ENCODE measurements around the gene DNAJA3.

The DNAJA3 gene

GRCh38 chr16:4420505-4421105, 5.1 kb upstream of the DNAJA3 start:
- H3K27ac ChIP-seq = no peak overlapping the region
- no peak for TF ChIP-seq CTCF (conservative IDR thresholded peaks at IDR 0.05)

GRCh38 chr16:4426021-4426684, 485 bp downstream of the DNAJA3 start:
- H3K27ac ChIP-seq = peak overlapping the region; percentile 89
- no peak for TF ChIP-seq CTCF (conservative IDR thresholded peaks at IDR 0.05)

- no peak for TF ChIP-seq CTCF (conservative IDR thresholded peaks at IDR 0.05)
These were observed 1.2 kb downstream of the DNAJA3 start for GRCh38 chr16:4426722-4427372.

DNA sequence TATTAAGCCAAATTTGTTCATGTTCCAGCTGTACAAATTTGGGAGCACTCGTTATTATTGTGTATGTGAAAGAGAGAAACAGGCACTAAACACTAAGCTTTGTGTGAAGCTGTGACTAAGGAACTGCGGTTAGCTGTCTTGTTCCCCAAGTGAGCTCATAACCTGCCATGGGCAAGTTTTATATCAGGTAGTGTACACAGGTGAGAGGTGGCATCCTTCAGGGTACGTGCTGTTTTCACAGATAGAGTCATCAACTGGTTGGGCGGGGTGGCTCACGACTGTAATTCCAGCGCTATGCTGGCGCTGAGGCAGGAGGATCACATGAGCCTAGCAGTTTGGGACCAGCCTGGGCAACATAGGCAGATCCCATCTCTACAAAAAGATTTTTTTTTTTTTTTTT, 2.8 kb downstream of the DNAJA3 start:
- no peak for TF ChIP-seq CTCF (conservative IDR thresholded peaks at IDR 0.05)
- H3K27ac ChIP-seq = no peak overlapping the region

More at GRCh38 chr16:4426722-4427372, 1.2 kb downstream of the DNAJA3 start:
- peak overlapping the region; percentile 89 for H3K27ac ChIP-seq

DNA sequence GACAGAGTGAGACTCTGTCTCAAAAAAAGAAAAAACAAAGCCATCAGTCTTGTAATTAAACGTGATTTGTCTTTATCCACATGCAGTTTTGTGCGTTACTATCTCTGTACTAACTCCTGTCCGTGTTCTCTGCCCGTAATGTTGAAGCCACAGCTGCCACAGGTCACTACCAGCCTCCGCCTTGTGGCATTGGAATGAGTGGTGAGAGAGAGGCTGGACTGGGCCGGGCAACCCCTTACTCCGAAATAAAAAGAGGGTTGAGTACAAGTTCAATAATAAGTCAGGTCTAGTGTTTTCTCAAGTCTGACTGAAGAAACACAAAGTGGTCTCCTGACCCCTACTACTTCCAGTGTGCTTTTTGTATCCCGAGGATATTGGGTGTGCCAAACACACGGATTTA, 5.4 kb downstream of the DNAJA3 start:
- no peak overlapping the region for H3K27ac ChIP-seq

DNA sequence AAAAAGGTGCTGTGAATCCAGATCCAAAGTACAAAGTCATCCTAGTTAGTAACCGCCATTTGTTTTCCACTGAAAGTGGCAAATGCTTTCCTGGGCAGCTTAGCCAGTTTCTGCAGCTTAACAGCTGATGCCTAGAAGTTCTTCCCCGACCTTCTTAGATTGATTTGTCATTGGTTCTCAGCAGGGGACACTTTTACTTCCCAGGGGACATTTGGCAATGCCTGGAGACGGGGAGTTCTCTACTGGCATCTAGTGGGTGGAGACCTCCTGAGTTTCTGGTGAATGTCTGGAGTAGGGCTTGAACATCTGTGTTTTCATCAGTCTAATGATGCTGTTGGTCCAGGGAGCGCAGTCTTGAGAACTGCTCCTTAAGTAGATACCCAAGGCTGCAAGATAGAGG, 7.6 kb downstream of the DNAJA3 start:
- TF ChIP-seq CTCF (conservative IDR thresholded peaks at IDR 0.05) = no peak
- H3K27ac ChIP-seq = no peak overlapping the region

More for the DNA sequence above, 5.4 kb downstream of the DNAJA3 start:
- TF ChIP-seq CTCF (conservative IDR thresholded peaks at IDR 0.05) = no peak

DNA sequence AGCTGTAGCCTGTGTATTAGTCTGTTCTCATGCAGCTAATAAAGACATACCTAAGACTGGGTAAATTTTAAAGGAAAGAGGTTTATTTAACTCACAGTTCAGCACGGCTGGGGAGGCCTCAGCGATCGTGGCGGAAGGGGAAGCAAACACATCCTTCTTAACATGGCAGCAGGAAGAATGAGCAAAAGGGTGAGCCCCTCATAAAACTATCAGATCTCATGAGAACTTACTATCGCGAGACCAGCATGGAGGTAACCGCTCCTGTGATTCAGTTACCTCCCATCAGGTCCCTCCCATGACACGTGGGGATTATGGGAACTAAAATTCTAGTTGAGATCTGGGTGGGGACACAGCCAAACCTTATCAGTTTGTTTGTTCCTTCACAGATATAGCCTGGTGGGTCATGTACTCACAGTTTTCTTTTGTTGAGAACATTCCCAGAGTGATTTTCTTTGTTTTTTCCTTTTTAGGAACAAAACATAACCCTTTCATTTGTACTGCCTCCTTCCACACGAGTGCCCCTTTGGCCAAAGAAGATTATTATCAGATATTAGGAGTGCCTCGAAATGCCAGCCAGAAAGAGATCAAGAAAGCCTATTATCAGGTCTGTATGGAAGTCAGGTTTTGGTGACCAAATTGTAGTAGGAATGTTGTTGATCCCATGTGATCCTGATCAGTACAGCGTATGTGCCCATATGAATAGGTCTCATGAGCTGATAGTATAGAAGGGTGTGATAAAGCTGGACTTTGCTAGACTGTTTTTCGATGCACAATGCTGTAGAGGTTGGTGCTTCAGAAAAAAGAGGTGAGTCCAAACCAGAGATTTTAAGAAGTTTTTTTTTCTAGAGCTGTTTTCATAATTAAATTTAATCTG, 8.5 kb downstream of the DNAJA3 start:
- no peak overlapping the region for H3K27ac ChIP-seq
- no peak for TF ChIP-seq CTCF (conservative IDR thresholded peaks at IDR 0.05)

Data from VCaP (cell line).